Lower lobe of right lung (tissue), 2 donors: Measurements from ENCODE around the gene TIA1. TPM values are rescaled to one million over a fixed set of nuclear protein-coding genes. Genes with fewer than 3 reads are reported as not detected.
"Not testable (repeated sequence)": the region's sequence is repeated elsewhere in the genome, so short reads cannot be mapped to it uniquely, and the experiment has no call there.

Experiments used
- ATAC-seq, 2 donors: fragments of 200-7000 bp; cut with Tn5 transposase; one replicate each; pipeline ENCODE4 v1.9.1; 2020 to 2022; ENCODE audit warnings: mild to moderate bottlenecking in 2 of 2, moderate library complexity in 2 of 2
- DNase-seq: peaks from one replicate; pipeline ENCODE4 v3.0.0-alpha.2; 2020
- H3K27ac ChIP-seq: fragments of 200-600 bp; one replicate; pipeline ENCODE4 v1.8.0; 2022
- H3K27me3 ChIP-seq: fragments of 200-600 bp; one replicate; pipeline ENCODE4 v1.8.0; 2022; ENCODE audit warnings: low read depth
- H3K36me3 ChIP-seq: fragments of 200-600 bp; one replicate; pipeline ENCODE4 v1.8.0; 2022; ENCODE audit warnings: mild to moderate bottlenecking
- H3K4me1 ChIP-seq: fragments of 200-600 bp; one replicate; pipeline ENCODE4 v1.8.0; 2022
- H3K4me3 ChIP-seq: fragments of 200-600 bp; one replicate; pipeline ENCODE4 v1.8.0; 2022; ENCODE audit warnings: mild to moderate bottlenecking
- H3K9me3 ChIP-seq: fragments of 200-600 bp; one replicate; pipeline ENCODE4 v1.8.0; 2022
- intact Hi-C: fragments of 100-400 bp; cut with DNase I; formaldehyde crosslinking; loops from one replicate; pipeline ENCODE4 v1.11.0; 2022
- long read RNA-seq: library from polyadenylated mRNA; unstranded; transcript quantifications from one replicate; pipeline ENCODE4 v2.0.0, GENCODE V29; 2021
- total RNA-seq: library from RNA; stranded (reverse); fragmentation: NEBNext Ultra II Directional; extraction: Animal tissue kit (Norgen Biotek cat#: 25700); gene quantifications from one replicate; pipeline ENCODE4 v1.2.1, GENCODE V29; 2021
- TF ChIP-seq, protein P1 (sequence below): fragments of 200-600 bp; IDR thresholded peaks from one replicate; pipeline ENCODE4 v1.8.0; 2022; ENCODE audit warnings: antibody characterized with exemption, mild to moderate bottlenecking
- donor health status: DM: no; HTN: yes; CAD: no; lungs with severe emphysema.

The TIA1 gene, protein sequence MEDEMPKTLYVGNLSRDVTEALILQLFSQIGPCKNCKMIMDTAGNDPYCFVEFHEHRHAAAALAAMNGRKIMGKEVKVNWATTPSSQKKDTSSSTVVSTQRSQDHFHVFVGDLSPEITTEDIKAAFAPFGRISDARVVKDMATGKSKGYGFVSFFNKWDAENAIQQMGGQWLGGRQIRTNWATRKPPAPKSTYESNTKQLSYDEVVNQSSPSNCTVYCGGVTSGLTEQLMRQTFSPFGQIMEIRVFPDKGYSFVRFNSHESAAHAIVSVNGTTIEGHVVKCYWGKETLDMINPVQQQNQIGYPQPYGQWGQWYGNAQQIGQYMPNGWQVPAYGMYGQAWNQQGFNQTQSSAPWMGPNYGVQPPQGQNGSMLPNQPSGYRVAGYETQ
- 118 TPM for total RNA-seq
- long read RNA-seq, full-length matches to known transcripts = 20 of 51 reads
- long read RNA-seq, partial matches to known transcripts = 4 of 51 reads
- long read RNA-seq, other reads (novel, unspliced or antisense) = 27 of 51 reads

DNA sequence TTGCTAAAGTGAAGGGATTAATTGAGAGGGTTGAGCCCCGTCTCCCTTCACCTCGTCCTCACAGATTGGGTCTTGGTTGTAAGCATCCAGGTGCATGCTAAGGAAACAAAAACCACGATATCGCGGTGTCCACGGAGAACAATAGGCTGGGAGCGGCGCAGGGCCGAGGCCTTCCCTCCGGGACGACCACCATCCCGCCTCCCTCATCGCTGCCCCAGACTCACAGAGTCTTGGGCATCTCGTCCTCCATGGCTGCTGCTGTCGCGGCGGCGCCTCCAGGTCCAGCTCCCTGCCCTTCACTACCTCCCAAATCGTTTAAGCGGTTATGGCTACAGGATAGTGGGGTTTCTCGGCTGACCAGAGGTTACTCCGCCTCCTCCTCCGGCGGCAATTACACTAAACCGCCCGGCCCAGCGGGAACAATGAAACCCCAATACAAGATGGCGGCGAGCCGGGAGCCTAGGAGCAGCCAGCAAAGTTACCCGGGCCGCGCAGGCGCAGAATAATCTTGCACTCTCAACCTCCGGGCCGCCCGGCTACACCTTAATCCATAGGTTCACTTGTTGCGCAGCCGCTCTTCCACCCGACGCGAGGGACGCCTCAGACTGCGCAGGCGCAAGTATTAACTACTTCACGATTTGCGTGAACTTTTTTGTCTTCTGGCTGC lies at the start of gene TIA1:
Gene TIA1 (minus strand): TSS at position 448 of the 667 bp plus-strand sequence. CDS start 198 bp downstream, at position 250.
- peak within 1 kb of the TSS; percentile 78 for H3K4me3 ChIP-seq
- H3K27ac ChIP-seq = peak within 1 kb of the TSS; percentile 94
- H3K4me1 ChIP-seq = peaks cover 36% of the 10 kb centered on the region
- H3K9me3 ChIP-seq = no peaks in the 10 kb centered on the region
- H3K36me3 ChIP-seq = no peaks in the 10 kb centered on the region
- ATAC-seq (peak; percentile 99), DNase-seq (peak; percentile 99)
- intact Hi-C loops = no loop called here
- TF ChIP-seq, protein P1, sequence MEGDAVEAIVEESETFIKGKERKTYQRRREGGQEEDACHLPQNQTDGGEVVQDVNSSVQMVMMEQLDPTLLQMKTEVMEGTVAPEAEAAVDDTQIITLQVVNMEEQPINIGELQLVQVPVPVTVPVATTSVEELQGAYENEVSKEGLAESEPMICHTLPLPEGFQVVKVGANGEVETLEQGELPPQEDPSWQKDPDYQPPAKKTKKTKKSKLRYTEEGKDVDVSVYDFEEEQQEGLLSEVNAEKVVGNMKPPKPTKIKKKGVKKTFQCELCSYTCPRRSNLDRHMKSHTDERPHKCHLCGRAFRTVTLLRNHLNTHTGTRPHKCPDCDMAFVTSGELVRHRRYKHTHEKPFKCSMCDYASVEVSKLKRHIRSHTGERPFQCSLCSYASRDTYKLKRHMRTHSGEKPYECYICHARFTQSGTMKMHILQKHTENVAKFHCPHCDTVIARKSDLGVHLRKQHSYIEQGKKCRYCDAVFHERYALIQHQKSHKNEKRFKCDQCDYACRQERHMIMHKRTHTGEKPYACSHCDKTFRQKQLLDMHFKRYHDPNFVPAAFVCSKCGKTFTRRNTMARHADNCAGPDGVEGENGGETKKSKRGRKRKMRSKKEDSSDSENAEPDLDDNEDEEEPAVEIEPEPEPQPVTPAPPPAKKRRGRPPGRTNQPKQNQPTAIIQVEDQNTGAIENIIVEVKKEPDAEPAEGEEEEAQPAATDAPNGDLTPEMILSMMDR = no peak
- H3K27me3 ChIP-seq = no peaks in the 10 kb centered on the region

DNA sequence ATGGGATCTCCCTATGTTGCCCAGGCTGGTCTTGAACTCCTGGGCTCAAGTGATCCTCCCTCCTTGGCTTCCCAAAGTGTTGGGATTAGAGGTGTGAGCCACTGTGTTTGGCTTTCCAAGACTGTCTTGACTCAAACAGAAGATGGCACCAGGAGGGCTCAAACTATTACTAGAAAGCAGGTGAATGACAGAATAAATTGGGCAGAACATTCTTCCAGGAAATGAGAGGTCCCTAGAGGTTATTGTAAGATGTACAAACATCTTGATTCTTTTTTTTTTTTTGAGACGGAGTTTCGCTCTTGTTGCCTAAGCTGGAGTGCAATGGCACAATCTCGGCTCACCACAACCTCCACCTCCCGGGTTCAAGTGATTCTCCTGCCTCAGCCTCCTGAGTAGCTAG lies 49.4 kb upstream of the TIA1 start:
- H3K4me3 ChIP-seq, H3K9me3 ChIP-seq, DNase-seq, intact Hi-C loops, H3K27me3 ChIP-seq, H3K27ac ChIP-seq, ATAC-seq: not testable (repeated sequence)
- Histone ChIP-seq H3K4me1 (peaks cover 16% of the 10 kb centered on the region), H3K36me3 (peaks cover 41% of the 10 kb centered on the region)

DNA sequence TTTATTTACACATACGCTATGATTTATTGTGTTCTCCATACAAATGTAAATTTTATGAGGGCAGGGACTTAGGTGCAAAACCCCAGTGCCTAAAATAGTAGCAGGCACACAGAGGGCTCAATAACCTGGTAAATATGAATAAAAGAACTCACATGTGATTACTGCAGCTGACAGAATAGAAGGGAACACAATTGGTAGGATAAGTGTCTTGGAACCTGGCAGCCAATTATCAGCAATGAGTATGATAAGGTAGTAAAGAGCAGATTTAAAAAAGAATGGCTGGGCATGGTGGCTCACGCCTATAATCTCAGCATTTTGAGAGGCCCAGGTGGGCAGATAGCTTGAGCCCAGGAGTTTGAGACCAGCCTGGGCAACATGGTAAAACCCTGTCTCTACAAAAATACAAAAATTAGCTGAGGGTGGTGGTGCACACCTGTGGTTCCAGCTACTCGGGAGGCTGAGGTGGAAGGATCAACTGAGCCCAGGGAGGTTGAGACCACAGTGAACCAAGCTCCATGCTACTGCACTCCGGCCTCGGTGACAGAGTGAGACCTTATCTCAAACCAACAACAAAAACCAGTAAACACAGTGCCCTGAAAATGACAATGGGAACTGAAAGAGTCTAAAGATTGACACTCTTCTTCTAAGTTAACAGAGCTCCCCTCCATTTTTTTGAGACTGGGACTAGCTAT lies 35.2 kb upstream of the TIA1 start:
- Histone ChIP-seq H3K4me3 (no peak overlapping the region), H3K9me3 (no peaks in the 10 kb centered on the region), H3K27ac (no peak overlapping the region), H3K4me1 (peaks cover 9% of the 10 kb centered on the region), H3K27me3 (no peaks in the 10 kb centered on the region), H3K36me3 (peaks cover 94% of the 10 kb centered on the region)
- DNase-seq = no peak
- intact Hi-C loops = no loop called here
- TF ChIP-seq, protein P1 = no peak
- ATAC-seq = no peak

DNA sequence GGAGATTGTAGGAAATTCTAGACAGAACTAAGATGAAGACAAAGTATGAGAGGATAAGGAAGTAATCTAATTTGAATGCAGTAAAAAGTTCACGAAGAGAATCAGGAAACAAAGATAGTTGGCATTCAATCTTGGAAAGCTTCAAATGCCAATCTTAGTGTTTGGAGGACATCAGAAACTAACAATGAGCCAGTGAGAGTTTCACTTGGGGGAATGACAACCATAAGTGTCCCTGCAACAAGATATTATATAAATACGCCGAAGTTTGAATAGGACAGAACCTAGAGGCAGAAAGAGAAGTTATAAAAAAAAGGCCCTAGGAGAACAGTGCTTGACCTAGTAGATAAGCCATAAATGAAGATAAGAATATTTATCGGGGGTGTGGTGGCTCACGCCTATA lies 34.0 kb upstream of the TIA1 start:
- H3K4me1 ChIP-seq = peaks cover 9% of the 10 kb centered on the region
- TF ChIP-seq, protein P1 = no peak
- H3K9me3 ChIP-seq = no peaks in the 10 kb centered on the region
- no peak for ATAC-seq
- no peak for DNase-seq
- H3K27me3 ChIP-seq = no peaks in the 10 kb centered on the region
- intact Hi-C loops = no loop called here
- no peak overlapping the region for H3K27ac ChIP-seq
- no peak overlapping the region for H3K4me3 ChIP-seq
- peaks cover 94% of the 10 kb centered on the region for H3K36me3 ChIP-seq

DNA sequence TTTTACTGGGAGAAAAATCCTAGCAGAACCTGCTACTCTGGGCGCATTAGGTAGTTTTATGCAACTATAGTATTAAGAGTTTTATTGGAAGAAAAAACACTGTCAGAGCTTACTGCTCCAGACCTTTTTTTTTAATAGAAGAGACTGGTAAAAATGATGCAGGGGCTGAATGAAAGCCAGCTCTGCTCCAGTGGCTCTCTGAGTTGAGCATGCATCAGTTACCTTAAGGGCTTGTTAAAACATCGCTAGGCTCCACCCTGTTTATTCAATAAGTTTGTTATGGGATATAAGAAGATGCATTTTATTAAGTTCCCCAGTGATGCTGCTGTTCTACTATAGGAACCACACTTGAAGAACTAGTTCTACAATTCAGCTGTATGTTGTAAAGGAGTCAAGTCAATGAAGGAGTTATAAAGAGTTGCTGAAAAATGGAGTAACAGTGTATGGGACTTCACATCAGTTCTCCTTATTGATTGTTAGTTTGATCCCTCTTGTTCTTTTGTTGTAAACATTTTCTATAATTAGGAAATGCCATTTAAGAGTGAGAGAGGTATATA lies 31.9 kb upstream of the TIA1 start:
- DNase-seq (no peak), ATAC-seq (no peak)
- TF ChIP-seq, protein P1 = no peak
- H3K27ac ChIP-seq = no peak overlapping the region
- no peak overlapping the region for H3K4me3 ChIP-seq
- intact Hi-C loops = no loop called here
- no peaks in the 10 kb centered on the region for H3K9me3 ChIP-seq
- no peaks in the 10 kb centered on the region for H3K27me3 ChIP-seq
- peaks cover 9% of the 10 kb centered on the region for H3K4me1 ChIP-seq
- H3K36me3 ChIP-seq = peaks cover 94% of the 10 kb centered on the region
